ENCODE data around the gene DAND5. TPM values are rescaled to one million over a fixed set of nuclear protein-coding genes. Genes with fewer than 3 reads are reported as not detected.

The DAND5 gene
- total and polyA plus RNA-seq, 9 of the 15 experiments (the other 6 are each of a cell fraction or from before 2014, with no cell fraction given) = 0.22 to 0.83 (median 0.60) TPM

DNA sequence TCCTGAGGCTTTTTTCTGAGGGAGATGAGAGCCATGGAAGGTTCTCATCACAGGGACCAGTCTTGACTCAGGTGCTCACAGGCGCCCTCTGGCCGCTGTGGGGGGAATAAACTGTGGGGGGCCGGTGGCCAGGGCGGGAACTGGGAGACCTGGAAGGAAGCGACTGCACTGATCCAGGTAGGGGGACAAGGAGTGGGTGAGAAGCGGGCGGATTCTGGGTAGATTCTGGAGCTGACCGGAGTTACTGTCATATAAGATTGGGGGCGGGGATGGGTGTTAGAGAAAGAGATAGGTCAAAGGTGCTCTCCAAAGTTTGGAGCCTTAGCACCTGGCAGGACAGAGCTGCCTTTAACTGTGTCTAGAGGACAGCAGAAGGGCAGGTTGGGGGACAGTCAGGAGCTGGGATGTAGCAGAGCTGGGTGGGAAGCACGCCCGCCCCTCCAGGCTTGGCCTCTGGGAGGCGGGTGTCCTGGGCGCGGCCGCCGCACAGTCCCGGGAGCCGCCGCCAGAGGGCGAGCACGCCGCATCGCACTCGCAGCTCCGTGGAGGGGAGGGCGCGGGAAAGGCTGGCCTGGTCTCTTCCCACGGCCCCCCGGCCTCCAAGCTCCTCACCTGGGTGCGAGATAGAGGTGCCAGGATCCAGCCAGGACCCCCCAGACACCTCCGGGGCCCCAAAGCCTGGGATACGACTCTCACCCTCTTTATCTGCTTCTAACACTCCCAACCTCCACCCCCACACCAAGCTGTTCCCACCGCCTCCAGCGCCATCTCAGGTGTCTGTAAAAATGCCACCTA lies 4.2 kb upstream of the DAND5 start (continued):
- TF ChIP-seq, protein P1, sequence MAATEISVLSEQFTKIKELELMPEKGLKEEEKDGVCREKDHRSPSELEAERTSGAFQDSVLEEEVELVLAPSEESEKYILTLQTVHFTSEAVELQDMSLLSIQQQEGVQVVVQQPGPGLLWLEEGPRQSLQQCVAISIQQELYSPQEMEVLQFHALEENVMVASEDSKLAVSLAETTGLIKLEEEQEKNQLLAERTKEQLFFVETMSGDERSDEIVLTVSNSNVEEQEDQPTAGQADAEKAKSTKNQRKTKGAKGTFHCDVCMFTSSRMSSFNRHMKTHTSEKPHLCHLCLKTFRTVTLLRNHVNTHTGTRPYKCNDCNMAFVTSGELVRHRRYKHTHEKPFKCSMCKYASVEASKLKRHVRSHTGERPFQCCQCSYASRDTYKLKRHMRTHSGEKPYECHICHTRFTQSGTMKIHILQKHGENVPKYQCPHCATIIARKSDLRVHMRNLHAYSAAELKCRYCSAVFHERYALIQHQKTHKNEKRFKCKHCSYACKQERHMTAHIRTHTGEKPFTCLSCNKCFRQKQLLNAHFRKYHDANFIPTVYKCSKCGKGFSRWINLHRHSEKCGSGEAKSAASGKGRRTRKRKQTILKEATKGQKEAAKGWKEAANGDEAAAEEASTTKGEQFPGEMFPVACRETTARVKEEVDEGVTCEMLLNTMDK (IDR thresholded peaks at IDR 0.05; ENCODE audit: borderline replicate concordance, insufficient read depth, low read depth, low read length, poor library complexity, severe bottlenecking) = peak; percentile 96
- TF ChIP-seq PCBP2 (IDR thresholded peaks at IDR 0.05; ENCODE audit: low read depth, low read length, poor library complexity, severe bottlenecking) (no peak), KDM2B (CRISPR knock-in tag; IDR thresholded peaks at IDR 0.05) (no peak), HNRNPK (IDR thresholded peaks at IDR 0.05; ENCODE audit: low read depth, low read length, poor library complexity, severe bottlenecking) (no peak), ZNF354B (CRISPR knock-in tag; IDR thresholded peaks at IDR 0.05) (no peak), EGR1 (conservative IDR thresholded peaks at IDR 0.05) (peak; percentile 93), KLF16 (IDR thresholded peaks at IDR 0.05) (peak; percentile 50; the same call in 1 of the 2 replicates), CSDE1 (IDR thresholded peaks at IDR 0.05) (no peak), ZNF174 (CRISPR knock-in tag; IDR thresholded peaks at IDR 0.05) (no peak), ZBED1 (IDR thresholded peaks at IDR 0.05) (no peak), DACH1 (IDR thresholded peaks at IDR 0.05; ENCODE audit: partially characterized antibody) (peak; percentile 57), HDAC1 (IDR thresholded peaks at IDR 0.05) (peak in 1 of 2 experiments; percentile 72; a peak in 1 of 4 replicates), ZC3H11A (IDR thresholded peaks at IDR 0.05; ENCODE audit: low read depth, low read length) (no peak), LCOR (CRISPR knock-in tag; IDR thresholded peaks at IDR 0.05) (peak; percentile 79), RB1 (IDR thresholded peaks at IDR 0.05; ENCODE audit: low read depth) (peak; percentile 99), POLR2A (conservative IDR thresholded peaks at IDR 0.05) (peak; percentile 48; the same call in 1 of the 2 replicates), ZNF311 (CRISPR knock-in tag; IDR thresholded peaks at IDR 0.05) (no peak), ZNF143 (CRISPR knock-in tag; IDR thresholded peaks at IDR 0.05) (no peak)
- TF ChIP-seq, protein P2, sequence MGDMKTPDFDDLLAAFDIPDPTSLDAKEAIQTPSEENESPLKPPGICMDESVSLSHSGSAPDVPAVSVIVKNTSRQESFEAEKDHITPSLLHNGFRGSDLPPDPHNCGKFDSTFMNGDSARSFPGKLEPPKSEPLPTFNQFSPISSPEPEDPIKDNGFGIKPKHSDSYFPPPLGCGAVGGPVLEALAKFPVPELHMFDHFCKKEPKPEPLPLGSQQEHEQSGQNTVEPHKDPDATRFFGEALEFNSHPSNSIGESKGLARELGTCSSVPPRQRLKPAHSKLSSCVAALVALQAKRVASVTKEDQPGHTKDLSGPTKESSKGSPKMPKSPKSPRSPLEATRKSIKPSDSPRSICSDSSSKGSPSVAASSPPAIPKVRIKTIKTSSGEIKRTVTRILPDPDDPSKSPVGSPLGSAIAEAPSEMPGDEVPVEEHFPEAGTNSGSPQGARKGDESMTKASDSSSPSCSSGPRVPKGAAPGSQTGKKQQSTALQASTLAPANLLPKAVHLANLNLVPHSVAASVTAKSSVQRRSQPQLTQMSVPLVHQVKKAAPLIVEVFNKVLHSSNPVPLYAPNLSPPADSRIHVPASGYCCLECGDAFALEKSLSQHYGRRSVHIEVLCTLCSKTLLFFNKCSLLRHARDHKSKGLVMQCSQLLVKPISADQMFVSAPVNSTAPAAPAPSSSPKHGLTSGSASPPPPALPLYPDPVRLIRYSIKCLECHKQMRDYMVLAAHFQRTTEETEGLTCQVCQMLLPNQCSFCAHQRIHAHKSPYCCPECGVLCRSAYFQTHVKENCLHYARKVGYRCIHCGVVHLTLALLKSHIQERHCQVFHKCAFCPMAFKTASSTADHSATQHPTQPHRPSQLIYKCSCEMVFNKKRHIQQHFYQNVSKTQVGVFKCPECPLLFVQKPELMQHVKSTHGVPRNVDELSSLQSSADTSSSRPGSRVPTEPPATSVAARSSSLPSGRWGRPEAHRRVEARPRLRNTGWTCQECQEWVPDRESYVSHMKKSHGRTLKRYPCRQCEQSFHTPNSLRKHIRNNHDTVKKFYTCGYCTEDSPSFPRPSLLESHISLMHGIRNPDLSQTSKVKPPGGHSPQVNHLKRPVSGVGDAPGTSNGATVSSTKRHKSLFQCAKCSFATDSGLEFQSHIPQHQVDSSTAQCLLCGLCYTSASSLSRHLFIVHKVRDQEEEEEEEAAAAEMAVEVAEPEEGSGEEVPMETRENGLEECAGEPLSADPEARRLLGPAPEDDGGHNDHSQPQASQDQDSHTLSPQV (IDR thresholded peaks at IDR 0.05) = peak; percentile 80
- TF ChIP-seq, protein P3, sequence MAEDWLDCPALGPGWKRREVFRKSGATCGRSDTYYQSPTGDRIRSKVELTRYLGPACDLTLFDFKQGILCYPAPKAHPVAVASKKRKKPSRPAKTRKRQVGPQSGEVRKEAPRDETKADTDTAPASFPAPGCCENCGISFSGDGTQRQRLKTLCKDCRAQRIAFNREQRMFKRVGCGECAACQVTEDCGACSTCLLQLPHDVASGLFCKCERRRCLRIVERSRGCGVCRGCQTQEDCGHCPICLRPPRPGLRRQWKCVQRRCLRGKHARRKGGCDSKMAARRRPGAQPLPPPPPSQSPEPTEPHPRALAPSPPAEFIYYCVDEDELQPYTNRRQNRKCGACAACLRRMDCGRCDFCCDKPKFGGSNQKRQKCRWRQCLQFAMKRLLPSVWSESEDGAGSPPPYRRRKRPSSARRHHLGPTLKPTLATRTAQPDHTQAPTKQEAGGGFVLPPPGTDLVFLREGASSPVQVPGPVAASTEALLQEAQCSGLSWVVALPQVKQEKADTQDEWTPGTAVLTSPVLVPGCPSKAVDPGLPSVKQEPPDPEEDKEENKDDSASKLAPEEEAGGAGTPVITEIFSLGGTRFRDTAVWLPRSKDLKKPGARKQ (CRISPR knock-in tag; IDR thresholded peaks at IDR 0.05) = no peak
- TF ChIP-seq, protein P4, sequence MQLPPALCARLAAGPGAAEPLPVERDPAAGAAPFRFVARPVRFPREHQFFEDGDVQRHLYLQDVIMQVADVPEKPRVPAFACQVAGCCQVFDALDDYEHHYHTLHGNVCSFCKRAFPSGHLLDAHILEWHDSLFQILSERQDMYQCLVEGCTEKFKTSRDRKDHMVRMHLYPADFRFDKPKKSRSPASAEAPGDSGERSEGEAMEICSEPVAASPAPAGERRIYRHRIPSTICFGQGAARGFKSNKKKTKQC (CRISPR knock-in tag; IDR thresholded peaks at IDR 0.05) = no peak; the same call in 1 of the 2 replicates

All from K562 (cell line).